NT2/D1 (cell line): ENCODE measurements around the gene SPATA2.
"Not testable (repeated sequence)": the region's sequence is repeated elsewhere in the genome, so short reads cannot be mapped to it uniquely, and the experiment has no call there.

Experiments
- DNase-seq: peaks from one replicate; pipeline ENCODE4 v3.0.0-alpha.2; 2011; ENCODE audit warnings: low read depth, low spot score
- H3K27me3 ChIP-seq: 2 replicates; pipeline ENCODE4 v1.6.0; 2011; ENCODE audit warnings: mild to moderate bottlenecking; ENCODE audit not compliant: insufficient read length, insufficient read depth
- H3K36me3 ChIP-seq: 2 replicates; pipeline ENCODE4 v1.6.1; 2011; ENCODE audit warnings: mild to moderate bottlenecking, low read length, mixed read lengths; ENCODE audit not compliant: insufficient read depth, insufficient read length
- H3K4me1 ChIP-seq: 2 replicates; pipeline ENCODE4 v1.5.1; 2011; ENCODE audit not compliant: insufficient read depth, insufficient read length
- H3K4me3 ChIP-seq: 2 replicates; pipeline ENCODE4 v1.5.1; 2011; ENCODE audit warnings: low read depth; ENCODE audit not compliant: insufficient read length
- H3K9ac ChIP-seq: 2 replicates; pipeline ENCODE4 v1.6.0; 2011; ENCODE audit warnings: low read depth; ENCODE audit not compliant: insufficient read length
- H3K9me3 ChIP-seq: 2 replicates; pipeline ENCODE4 v1.5.1; 2011; ENCODE audit warnings: mild to moderate bottlenecking, low read length; ENCODE audit not compliant: insufficient read depth
- SUZ12 ChIP-seq: IDR thresholded peaks from 2 replicates; pipeline ENCODE4 v1.6.1; 2011; ENCODE audit not compliant: insufficient read length, insufficient read depth; ENCODE audit errors: extremely low read depth
- YY1 ChIP-seq: IDR thresholded peaks from 2 replicates; pipeline ENCODE4 v1.6.1; 2011; ENCODE audit not compliant: insufficient read length, insufficient read depth
- ZNF274 ChIP-seq: IDR thresholded peaks from 2 replicates; pipeline ENCODE4 v1.6.1; 2011; ENCODE audit warnings: mild to moderate bottlenecking, low read depth, low read length

The SPATA2 gene

DNA sequence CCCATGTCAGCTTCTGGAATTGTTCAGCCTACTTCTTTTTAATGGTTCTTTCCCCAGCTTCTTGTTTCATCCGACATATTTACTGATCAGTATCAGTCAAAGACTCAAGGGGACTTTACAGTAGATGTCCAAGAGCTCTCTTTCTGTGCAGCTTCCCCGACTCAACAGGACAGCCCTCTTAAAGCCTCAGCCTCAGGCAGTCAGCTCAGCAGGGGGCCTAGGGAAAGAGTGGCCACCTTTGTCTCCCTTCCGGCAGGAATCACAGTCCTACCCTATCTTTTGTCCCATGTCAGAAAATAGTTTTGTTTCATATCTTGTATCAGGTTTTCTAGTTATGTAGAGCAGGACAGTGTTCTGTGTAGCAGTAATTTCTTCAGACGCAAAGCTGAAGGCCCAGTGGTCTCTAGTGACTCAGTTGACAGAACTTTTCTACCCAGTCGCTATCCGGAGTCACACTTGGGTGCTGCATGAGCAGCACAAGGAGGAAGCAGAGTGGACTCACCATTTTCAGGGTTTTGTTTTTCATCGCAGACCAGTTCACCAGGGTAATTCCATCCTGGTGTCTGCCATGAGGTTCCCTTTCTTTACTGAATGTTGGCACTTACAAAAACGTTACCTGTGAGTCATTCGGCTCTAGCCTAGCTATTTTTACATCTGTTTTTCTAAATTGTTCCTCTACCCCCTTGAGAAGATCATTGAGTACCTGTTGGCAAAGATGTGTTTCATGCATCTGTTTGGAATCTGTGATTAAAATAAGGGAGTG lies 47.7 kb downstream of the SPATA2 start:
- H3K9ac ChIP-seq: no peak overlapping the region

GRCh38 chr20:49866051-49866450 lies 49.3 kb downstream of the SPATA2 start:
- no peak for DNase-seq
- Histone ChIP-seq H3K36me3 (peaks cover 18% of the 10 kb centered on the region), H3K9me3 (no peaks in the 10 kb centered on the region), H3K27me3 (no peaks in the 10 kb centered on the region), H3K4me3 (no peak overlapping the region), H3K9ac (no peak overlapping the region), H3K4me1 (peaks cover 6% of the 10 kb centered on the region)
- no peak for TF ChIP-seq ZNF274
- no peak for TF ChIP-seq SUZ12
- TF ChIP-seq YY1: no peak

More for the DNA sequence above, 47.7 kb downstream of the SPATA2 start:
- H3K4me1 ChIP-seq: peaks cover 10% of the 10 kb centered on the region
- H3K27me3 ChIP-seq: no peaks in the 10 kb centered on the region
- no peaks in the 10 kb centered on the region for H3K9me3 ChIP-seq
- no peak overlapping the region for H3K4me3 ChIP-seq
- peaks cover 18% of the 10 kb centered on the region for H3K36me3 ChIP-seq
- DNase-seq: peak; percentile 23
- TF ChIP-seq SUZ12 (no peak), YY1 (no peak), ZNF274 (no peak)

DNA sequence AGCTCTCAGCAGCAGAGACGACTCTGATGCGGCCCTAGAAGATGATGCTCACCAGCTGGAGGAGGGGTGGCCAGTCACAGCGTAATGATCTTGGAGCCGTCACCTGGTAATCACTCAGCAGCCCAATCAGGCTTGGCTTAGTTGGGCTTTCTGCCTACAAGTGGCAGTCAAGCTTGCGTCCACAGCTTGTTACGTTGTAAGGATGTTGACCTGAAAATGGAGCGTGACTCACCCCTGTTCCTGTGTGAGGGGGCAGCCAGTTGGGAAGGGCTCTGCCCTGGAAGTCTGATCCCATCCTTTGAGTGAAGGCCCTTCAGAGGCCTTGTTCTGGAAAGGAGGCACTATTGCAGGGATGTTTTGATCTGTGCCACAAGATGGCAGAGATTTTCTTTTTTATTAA lies 49.8 kb downstream of the SPATA2 start:
- no peak for DNase-seq
- Histone ChIP-seq H3K36me3 (peaks cover 18% of the 10 kb centered on the region), H3K9ac (no peak overlapping the region), H3K9me3 (no peaks in the 10 kb centered on the region), H3K4me1 (peaks cover 6% of the 10 kb centered on the region), H3K4me3 (no peak overlapping the region), H3K27me3 (no peaks in the 10 kb centered on the region)
- TF ChIP-seq ZNF274: no peak

DNA sequence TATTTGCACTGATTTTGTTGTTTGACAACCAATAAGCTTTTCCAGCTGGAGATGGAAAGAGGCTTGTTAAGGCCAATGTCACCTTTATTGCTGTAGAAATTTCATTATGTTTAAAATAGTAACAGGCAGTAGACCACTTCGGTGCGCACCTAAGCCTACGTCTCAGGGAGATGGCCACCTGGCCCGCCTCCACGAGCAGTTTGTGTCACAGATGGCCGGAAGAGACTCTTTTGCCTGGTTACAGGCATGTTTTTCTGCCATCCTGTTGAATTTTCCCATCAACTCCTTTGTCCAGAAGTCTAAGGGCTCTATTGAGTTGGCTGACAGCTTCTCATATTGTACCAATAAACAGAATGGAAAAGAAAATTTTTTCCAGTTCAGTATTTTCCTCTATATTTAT lies 51.7 kb downstream of the SPATA2 start:
- no peak overlapping the region for H3K4me3 ChIP-seq
- H3K9ac ChIP-seq: no peak overlapping the region
- peaks cover 23% of the 10 kb centered on the region for H3K36me3 ChIP-seq
- H3K9me3 ChIP-seq: no peaks in the 10 kb centered on the region
- peaks cover 8% of the 10 kb centered on the region for H3K4me1 ChIP-seq
- no peak for TF ChIP-seq ZNF274
- DNase-seq: no peak
- H3K27me3 ChIP-seq: no peaks in the 10 kb centered on the region

DNA sequence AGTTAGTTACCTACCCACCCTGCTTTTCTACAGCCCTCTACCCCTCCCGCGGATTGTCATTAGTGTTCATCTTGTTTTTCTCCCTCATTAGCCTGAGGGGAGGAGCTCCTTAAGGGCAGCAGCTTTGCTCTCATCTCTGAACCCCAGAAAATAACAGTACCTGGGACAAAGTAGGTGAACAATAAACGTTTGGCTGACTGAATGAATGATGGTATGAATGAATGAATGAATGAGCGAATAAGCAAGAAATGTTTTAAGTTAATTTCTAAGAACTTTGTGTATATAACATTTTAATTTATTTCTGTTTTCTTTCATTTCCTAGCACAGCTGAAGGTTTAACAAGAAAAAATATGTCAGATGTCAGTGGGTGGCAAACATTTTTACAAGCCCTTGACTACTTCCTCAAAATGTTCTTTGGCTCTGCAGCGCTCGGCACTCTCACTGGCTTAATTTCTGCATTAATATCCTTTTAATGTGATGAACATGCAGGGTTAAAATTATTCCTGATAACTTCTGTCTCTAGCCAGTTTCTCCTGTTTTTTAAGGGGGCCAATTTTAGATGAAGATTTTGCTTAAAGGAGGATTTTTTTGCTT lies 52.6 kb downstream of the SPATA2 start:
- H3K9ac ChIP-seq: no peak overlapping the region
- no peak overlapping the region for H3K4me3 ChIP-seq
- DNase-seq: no peak
- H3K36me3 ChIP-seq: peaks cover 23% of the 10 kb centered on the region
- TF ChIP-seq YY1: no peak
- no peak for TF ChIP-seq SUZ12
- no peak for TF ChIP-seq ZNF274
- no peaks in the 10 kb centered on the region for H3K9me3 ChIP-seq
- H3K4me1 ChIP-seq: peaks cover 2% of the 10 kb centered on the region
- H3K27me3 ChIP-seq: no peaks in the 10 kb centered on the region

- H3K9ac ChIP-seq, H3K9me3 ChIP-seq: not testable (repeated sequence)
- peaks cover 29% of the 10 kb centered on the region for H3K36me3 ChIP-seq
These were observed 54.1 kb downstream of the SPATA2 start for GRCh38 chr20:49861232-49861631.

DNA sequence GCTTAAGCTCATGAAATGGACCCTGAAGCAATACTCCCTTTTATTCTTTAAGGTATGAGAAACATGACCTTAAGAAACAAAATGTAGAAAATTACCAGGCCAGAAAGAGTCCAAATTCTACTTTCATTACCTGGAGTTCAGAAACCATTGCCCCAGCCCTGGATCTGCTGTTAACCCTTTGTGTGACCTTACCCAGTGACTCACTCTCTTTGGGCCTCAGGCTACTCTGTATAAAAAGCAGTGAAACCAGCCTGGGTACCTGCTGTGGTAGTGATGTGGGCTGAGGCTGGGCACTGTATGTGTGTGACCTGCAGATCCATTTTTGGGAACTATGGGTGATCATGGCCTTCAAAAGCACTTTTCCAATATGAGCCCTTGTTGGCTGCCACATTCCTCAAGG lies 55.5 kb downstream of the SPATA2 start:
- H3K9ac ChIP-seq: no peak overlapping the region
- TF ChIP-seq YY1 (no peak), ZNF274 (no peak), SUZ12 (no peak)
- no peaks in the 10 kb centered on the region for H3K27me3 ChIP-seq
- no peaks in the 10 kb centered on the region for H3K9me3 ChIP-seq
- H3K36me3 ChIP-seq: peaks cover 25% of the 10 kb centered on the region
- DNase-seq: no peak
- peaks cover 4% of the 10 kb centered on the region for H3K4me1 ChIP-seq
- no peak overlapping the region for H3K4me3 ChIP-seq

More at GRCh38 chr20:49861232-49861631, 54.1 kb downstream of the SPATA2 start:
- not testable (repeated sequence) for DNase-seq, H3K4me3 ChIP-seq, H3K4me1 ChIP-seq, H3K27me3 ChIP-seq
